Measurements from ENCODE around the gene SCGB1D4.
"Not testable (repeated sequence)": the region's sequence is repeated elsewhere in the genome, so short reads cannot be mapped to it uniquely, and the experiment has no call there.

Gene SCGB1D4

GRCh38 chr11:62298975-62299374 lies at the start of gene SCGB1D4:
SCGB1D4 (minus strand) TSS chr11:62299075; CDS start chr11:62299010, 65 bp downstream.
- DNase-seq (ENCODE audit: low read depth, low spot score): no peak

- DNase-seq (ENCODE audit: low read depth, low spot score): no peak
Observed at GRCh38 chr11:62345861-62346260, 47.0 kb upstream of the SCGB1D4 start.

GRCh38 chr11:62344210-62344609 lies 45.3 kb upstream of the SCGB1D4 start:
- DNase-seq (ENCODE audit: low read depth, low spot score): no peak

- DNase-seq (ENCODE audit: low read depth, low spot score): not testable (repeated sequence)
Observed at GRCh38 chr11:62343646-62344190, 44.8 kb upstream of the SCGB1D4 start.

GRCh38 chr11:62341588-62341987 lies 42.7 kb upstream of the SCGB1D4 start:
- DNase-seq (ENCODE audit: low read depth, low spot score): no peak

- peak; percentile 36 for DNase-seq (ENCODE audit: low read depth, low spot score)
Observed at GRCh38 chr11:62340269-62340901, 41.5 kb upstream of the SCGB1D4 start.

GRCh38 chr11:62338218-62338617 lies 39.3 kb upstream of the SCGB1D4 start:
- no peak for DNase-seq (ENCODE audit: low read depth, low spot score)

GRCh38 chr11:62337303-62338181 lies 38.7 kb upstream of the SCGB1D4 start, which contains the start of gene ASRGL1:
ASRGL1 (plus strand) TSS chr11:62337448; CDS start chr11:62337978, 530 bp downstream.
- DNase-seq (ENCODE audit: low read depth, low spot score): peak; percentile 34

GRCh38 chr11:62336949-62337302 lies 38.1 kb upstream of the SCGB1D4 start:
- DNase-seq (ENCODE audit: low read depth, low spot score): not testable (repeated sequence)

- DNase-seq (ENCODE audit: low read depth, low spot score): no peak
Observed at GRCh38 chr11:62333768-62334167, 34.9 kb upstream of the SCGB1D4 start.

GRCh38 chr11:62331264-62331663 lies 32.4 kb upstream of the SCGB1D4 start:
- not testable (repeated sequence) for DNase-seq (ENCODE audit: low read depth, low spot score)

- DNase-seq (ENCODE audit: low read depth, low spot score): not testable (repeated sequence)
Observed at GRCh38 chr11:62327541-62327940, 28.7 kb upstream of the SCGB1D4 start.

- DNase-seq (ENCODE audit: low read depth, low spot score): not testable (repeated sequence)
Observed at GRCh38 chr11:62326719-62327118, 27.8 kb upstream of the SCGB1D4 start.

- DNase-seq (ENCODE audit: low read depth, low spot score): not testable (repeated sequence)
Observed at GRCh38 chr11:62325781-62326180, 26.9 kb upstream of the SCGB1D4 start.

- DNase-seq (ENCODE audit: low read depth, low spot score): peak; percentile 8
Observed at GRCh38 chr11:62324731-62325556, 26.1 kb upstream of the SCGB1D4 start.

- DNase-seq (ENCODE audit: low read depth, low spot score): no peak
Observed at GRCh38 chr11:62322524-62322923, 23.6 kb upstream of the SCGB1D4 start.

GRCh38 chr11:62315431-62315830 lies 16.6 kb upstream of the SCGB1D4 start:
- no peak for DNase-seq (ENCODE audit: low read depth, low spot score)

GRCh38 chr11:62309991-62310390 lies 11.1 kb upstream of the SCGB1D4 start:
- DNase-seq (ENCODE audit: low read depth, low spot score): no peak

- DNase-seq (ENCODE audit: low read depth, low spot score): no peak
Observed at GRCh38 chr11:62307950-62308349, 9.1 kb upstream of the SCGB1D4 start.

GRCh38 chr11:62306227-62306626 lies 7.4 kb upstream of the SCGB1D4 start:
- DNase-seq (ENCODE audit: low read depth, low spot score): no peak

GRCh38 chr11:62295504-62295903 lies 3.4 kb downstream of the SCGB1D4 start:
- DNase-seq (ENCODE audit: low read depth, low spot score): no peak

GRCh38 chr11:62280452-62280851 lies 18.4 kb downstream of the SCGB1D4 start:
- no peak for DNase-seq (ENCODE audit: low read depth, low spot score)

Data from activated CD4-positive, CD25-positive, alpha-beta regulatory T cell treated with anti-CD3 and anti-CD28 coated beads, Interleukin-2, amount 50 U/mL, for 16 hours (primary cell).